Measurements from ENCODE around the gene RNF10. TPM values are rescaled to one million over a fixed set of nuclear protein-coding genes. Genes with fewer than 3 reads are reported as not detected.

The RNF10 gene
- total and polyA plus RNA-seq, 3 donors from 2014 or later: 307 to 370 (median 340) TPM

DNA sequence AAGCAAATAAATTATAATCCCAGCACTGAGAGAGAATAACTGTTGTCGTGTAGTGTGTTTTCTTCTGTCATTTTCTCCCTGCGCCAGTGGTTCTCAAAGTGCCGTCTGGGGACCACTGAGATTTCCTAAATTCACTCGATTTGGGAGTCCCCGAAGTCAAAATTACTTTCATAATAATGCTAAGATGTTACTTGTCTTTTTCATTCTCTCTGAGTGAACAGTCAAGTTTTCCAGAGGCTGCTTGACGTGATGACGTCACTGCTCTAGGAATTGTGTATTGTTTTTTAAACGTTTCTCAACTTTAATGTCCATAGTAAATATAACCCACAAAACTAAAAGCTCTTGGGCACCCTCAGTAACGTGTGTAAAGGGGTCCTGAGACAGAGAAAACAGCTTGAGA, 47.8 kb downstream of the RNF10 start:
- intact Hi-C loops (cut with DNase I; ENCODE audit: low total_unique reads): loop anchor here (5.0 kb wide), 1 partner anchor 65 kb away; no protein-coding TSS in a partner anchor

DNA sequence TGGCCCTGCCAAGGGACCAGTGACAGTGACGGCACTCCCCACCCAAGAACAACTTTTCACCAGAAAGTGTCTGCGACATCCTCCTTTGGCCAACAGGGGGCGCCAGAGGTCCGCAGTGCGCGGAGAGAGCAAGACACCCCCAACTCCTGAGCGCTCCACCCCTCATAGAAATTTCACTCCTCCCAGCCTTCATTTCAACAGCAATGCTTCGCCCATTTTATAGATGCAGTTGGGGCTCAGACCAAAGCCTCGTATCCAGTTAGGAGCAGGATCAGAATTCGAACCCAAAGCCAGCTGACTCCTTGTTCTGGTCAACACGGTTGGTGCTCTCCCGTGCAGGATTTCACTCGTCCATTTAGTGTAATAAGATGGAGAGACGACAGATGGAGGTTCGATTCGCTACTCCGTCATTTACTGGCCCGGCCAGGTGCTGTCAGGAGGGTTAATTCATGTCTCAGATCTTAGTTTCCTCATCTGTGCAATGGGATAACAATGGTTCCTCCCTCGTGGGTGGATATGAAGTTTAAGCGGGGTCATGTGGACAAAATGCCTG, 49.4 kb downstream of the RNF10 start:
- H3K27me3 ChIP-seq: no peaks in the 10 kb centered on the region
- no peak for TF ChIP-seq POLR2A (IDR thresholded peaks at IDR 0.05)
- TF ChIP-seq, protein P1, sequence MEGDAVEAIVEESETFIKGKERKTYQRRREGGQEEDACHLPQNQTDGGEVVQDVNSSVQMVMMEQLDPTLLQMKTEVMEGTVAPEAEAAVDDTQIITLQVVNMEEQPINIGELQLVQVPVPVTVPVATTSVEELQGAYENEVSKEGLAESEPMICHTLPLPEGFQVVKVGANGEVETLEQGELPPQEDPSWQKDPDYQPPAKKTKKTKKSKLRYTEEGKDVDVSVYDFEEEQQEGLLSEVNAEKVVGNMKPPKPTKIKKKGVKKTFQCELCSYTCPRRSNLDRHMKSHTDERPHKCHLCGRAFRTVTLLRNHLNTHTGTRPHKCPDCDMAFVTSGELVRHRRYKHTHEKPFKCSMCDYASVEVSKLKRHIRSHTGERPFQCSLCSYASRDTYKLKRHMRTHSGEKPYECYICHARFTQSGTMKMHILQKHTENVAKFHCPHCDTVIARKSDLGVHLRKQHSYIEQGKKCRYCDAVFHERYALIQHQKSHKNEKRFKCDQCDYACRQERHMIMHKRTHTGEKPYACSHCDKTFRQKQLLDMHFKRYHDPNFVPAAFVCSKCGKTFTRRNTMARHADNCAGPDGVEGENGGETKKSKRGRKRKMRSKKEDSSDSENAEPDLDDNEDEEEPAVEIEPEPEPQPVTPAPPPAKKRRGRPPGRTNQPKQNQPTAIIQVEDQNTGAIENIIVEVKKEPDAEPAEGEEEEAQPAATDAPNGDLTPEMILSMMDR (IDR thresholded peaks at IDR 0.05): peak; percentile 89 to 94 (median 90)
- no peaks in the 10 kb centered on the region for H3K36me3 ChIP-seq (ENCODE audit: low read depth, missing control alignments)
- intact Hi-C loops (cut with DNase I; ENCODE audit: low total_unique reads): loop anchor here (5.0 kb wide), 1 partner anchor 64 kb away; no protein-coding TSS in a partner anchor
- no peaks in the 10 kb centered on the region for H3K9me3 ChIP-seq
- WGBS, 2 donors: 8 to 12% methylated on average over 20 of the region's 20 CpGs
- peak; percentile 80 for DNase-seq
- no peak overlapping the region for H3K27ac ChIP-seq
- H3K4me1 ChIP-seq: peaks cover 26% of the 10 kb centered on the region
- H3K4me3 ChIP-seq: peak overlapping the region in 1 of 2 donors; percentile 47

More for the DNA sequence above, 47.8 kb downstream of the RNF10 start:
- 25 to 32% methylated on average over 9 of the region's 9 CpGs for WGBS, 2 donors
- no peak for TF ChIP-seq POLR2A (IDR thresholded peaks at IDR 0.05)
- TF ChIP-seq, protein P1 (IDR thresholded peaks at IDR 0.05): no peak
- Histone ChIP-seq H3K9me3 (no peaks in the 10 kb centered on the region), H3K4me3 (peak overlapping the region; percentile 79 to 92), H3K27ac (no peak overlapping the region), H3K27me3 (no peaks in the 10 kb centered on the region), H3K4me1 (peaks cover 22% of the 10 kb centered on the region), H3K36me3 (ENCODE audit: low read depth, missing control alignments) (no peaks in the 10 kb centered on the region)
- DNase-seq: no peak

DNA sequence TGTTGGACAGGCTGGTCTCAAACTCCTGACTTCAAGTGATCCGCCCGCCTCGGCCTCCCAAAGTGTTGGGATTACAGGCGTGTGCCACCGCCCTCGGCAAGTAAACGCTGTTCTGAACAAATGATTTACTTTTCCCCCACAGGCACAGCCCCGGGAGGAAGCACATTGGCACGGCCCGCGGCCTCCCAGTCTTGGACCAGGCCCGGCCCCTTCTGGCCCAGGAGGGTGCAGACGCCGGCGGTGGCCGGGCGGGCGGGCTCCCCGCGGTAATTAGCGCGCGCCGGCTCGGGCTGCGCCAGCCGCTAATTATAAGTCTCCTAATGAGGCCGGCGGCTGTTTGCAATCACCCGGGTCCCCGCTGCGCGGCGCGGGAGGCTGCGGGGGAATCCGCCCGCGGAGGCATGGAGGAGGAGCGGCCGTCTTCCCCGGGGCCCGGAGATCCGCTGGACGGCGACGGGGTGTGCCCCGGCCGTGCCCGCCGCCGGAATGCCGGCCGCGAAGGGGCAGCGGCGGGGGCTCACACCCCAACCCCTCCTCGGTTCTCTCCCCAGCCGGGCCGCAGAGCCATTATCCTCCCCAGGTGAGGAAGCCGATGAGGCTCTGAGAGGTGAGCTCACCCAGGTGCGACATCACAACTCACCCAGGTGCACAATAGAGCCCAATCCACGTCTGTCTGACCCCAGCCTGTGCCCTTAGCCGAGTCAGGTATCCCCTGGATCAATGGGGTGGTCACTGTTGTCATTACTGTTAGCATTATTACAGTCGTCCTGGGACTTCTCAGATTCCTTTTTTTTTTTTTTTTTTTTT, 50.4 kb downstream of the RNF10 start:
- DNase-seq: peak; percentile 60
- intact Hi-C loops (cut with DNase I; ENCODE audit: low total_unique reads): loop anchor here (5.0 kb wide), 1 partner anchor 63 kb away; no protein-coding TSS in a partner anchor
- Histone ChIP-seq H3K4me1 (peaks cover 36% of the 10 kb centered on the region), H3K9me3 (no peaks in the 10 kb centered on the region), H3K27me3 (no peaks in the 10 kb centered on the region), H3K27ac (no peak overlapping the region), H3K4me3 (peak overlapping the region; percentile 41 to 47), H3K36me3 (ENCODE audit: low read depth, missing control alignments) (no peaks in the 10 kb centered on the region)
- no peak for TF ChIP-seq POLR2A (IDR thresholded peaks at IDR 0.05)
- TF ChIP-seq, protein P1 (IDR thresholded peaks at IDR 0.05): peak in 2 of 3 experiments; percentile 22 to 38
- WGBS, 2 donors: 3 to 5% methylated on average over 9 to 32 of the region's 65 CpGs

DNA sequence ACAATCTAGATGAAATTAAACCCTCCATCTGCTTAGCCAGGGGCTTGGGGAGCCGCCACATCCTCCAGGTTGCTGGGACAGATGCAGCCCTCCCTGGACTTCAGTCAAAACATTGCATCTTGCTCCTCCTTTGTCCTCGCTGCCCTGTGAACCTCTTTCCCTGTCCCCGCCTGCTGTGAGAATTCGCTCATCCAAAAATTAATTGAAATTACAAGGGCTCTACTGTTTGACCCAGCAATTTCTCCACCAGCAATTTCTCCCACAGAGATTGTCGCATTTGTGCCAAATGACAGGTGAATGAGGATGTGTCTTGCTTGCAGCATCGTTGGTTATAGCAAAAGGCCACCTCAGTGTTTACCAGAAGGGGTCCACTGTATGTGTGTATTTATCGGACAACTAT, 52.0 kb downstream of the RNF10 start:
- WGBS, 2 donors: 64 to 70% methylated on average over 7 of the region's 7 CpGs
- TF ChIP-seq, protein P1 (IDR thresholded peaks at IDR 0.05): no peak
- no peak for TF ChIP-seq POLR2A (IDR thresholded peaks at IDR 0.05)
- DNase-seq: no peak
- Histone ChIP-seq H3K27me3 (no peaks in the 10 kb centered on the region), H3K4me1 (peaks cover 31% of the 10 kb centered on the region), H3K27ac (no peak overlapping the region), H3K4me3 (no peak overlapping the region), H3K9me3 (no peaks in the 10 kb centered on the region), H3K36me3 (ENCODE audit: low read depth, missing control alignments) (no peaks in the 10 kb centered on the region)
- intact Hi-C loops (cut with DNase I; ENCODE audit: low total_unique reads): no loop called here
